Breast epithelium (tissue), 3 donors: ENCODE measurements around the gene SMPDL3B. TPM values are rescaled to one million over a fixed set of nuclear protein-coding genes. Genes with fewer than 3 reads are reported as not detected.

ENCODE experiments used
- total RNA-seq, 3 donors: library from RNA; depleted of rRNA; stranded (reverse); fragments of >200 nt; gene quantifications; one replicate each; pipeline ENCODE4 v1.1.0, GENCODE V29; 2016

Gene SMPDL3B
- total RNA-seq, 3 donors from 2014 or later, result 13.8 to 14.9 TPM; not detected in 1

Other genes with a start within 250 kb of the SMPDL3B start
- gene FAM76A, start 209.0 kb upstream of the SMPDL3B start, total RNA-seq, result 10 to 100 TPM; 13.5 to 34.2 (median 14.4) TPM
- gene STX12, start 161.8 kb upstream of the SMPDL3B start, total RNA-seq, result 100 to 1,000 TPM in 1 of 3 donors, 10 to 100 TPM in 2; 62.3 to 165 (median 80.8) TPM
- gene PPP1R8, start 104.2 kb upstream of the SMPDL3B start, total RNA-seq, result 10 to 100 TPM; 36.1 to 43.5 (median 37.9) TPM
- gene THEMIS2, start 62.5 kb upstream of the SMPDL3B start, total RNA-seq, result 10 to 100 TPM; 22.0 to 52.0 (median 25.6) TPM
- 10 to 100 TPM; 35.8 to 42.3 (median 39.0) TPM for gene RPA2, start 20.4 kb upstream of the SMPDL3B start, total RNA-seq
- 1 to 10 TPM; 4.2 to 6.9 (median 5.6) TPM for gene XKR8, start 25.0 kb downstream of the SMPDL3B start, total RNA-seq
- 10 to 100 TPM; 12.2 to 22.6 (median 18.1) TPM for gene EYA3, start 153.6 kb downstream of the SMPDL3B start, total RNA-seq
- 1 to 10 TPM; 5.6 to 8.3 (median 6.2) TPM for gene PTAFR, start 241.7 kb downstream of the SMPDL3B start, total RNA-seq